Caki2 (cell line): Measurements from ENCODE around the gene UBE2M. TPM values are rescaled to one million over a fixed set of nuclear protein-coding genes. Genes with fewer than 3 reads are reported as not detected.

Source experiments
- DNase-seq: peaks from one replicate; pipeline ENCODE4 v3.0.0-alpha.2; 2015; ENCODE audit warnings: low read depth
- in situ Hi-C: cut with HindIII; loops from 2 replicates; pipeline ENCODE4 v1.10.0; 2016; ENCODE audit warnings: low sequenced_read_pairs, low pct_unique_long_range_greater_than_20kb, mixed read lengths
- total RNA-seq: library from RNA; depleted of rRNA; stranded (reverse); fragments of >200 nt; shearing (Covaris generic); gene quantifications from 2 replicates; pipeline ENCODE4 v1.2.3, GENCODE V29; 2014; ENCODE audit warnings: low replicate concordance

The UBE2M gene
- total RNA-seq, 1 experiment from 2014 or later, result 247 TPM

- in situ Hi-C loops, result no loop called here
- no peak for DNase-seq
Observed at GRCh38 chr19:58572026-58572817, 13.8 kb upstream of the UBE2M start.

DNA sequence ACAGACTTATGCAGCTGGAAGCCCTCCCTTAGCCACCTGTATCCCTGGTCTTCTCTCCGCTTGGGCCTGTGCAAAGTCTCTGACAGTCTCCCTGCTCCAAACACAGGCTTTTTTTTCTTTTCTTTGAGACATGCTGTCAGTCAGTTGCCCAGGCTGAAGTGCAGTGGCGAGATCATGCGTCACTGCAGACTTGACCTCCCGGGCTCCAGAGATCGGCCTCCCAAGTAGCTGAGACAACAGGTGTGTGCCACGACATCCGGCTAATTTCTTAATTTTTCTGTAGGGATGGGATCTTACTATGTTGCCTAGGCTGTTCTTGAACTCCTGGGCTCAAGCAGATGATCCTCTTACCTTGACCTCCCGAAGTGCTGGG lies 13.2 kb upstream of the UBE2M start:
- no peak for DNase-seq
- in situ Hi-C loops, result no loop called here

DNA sequence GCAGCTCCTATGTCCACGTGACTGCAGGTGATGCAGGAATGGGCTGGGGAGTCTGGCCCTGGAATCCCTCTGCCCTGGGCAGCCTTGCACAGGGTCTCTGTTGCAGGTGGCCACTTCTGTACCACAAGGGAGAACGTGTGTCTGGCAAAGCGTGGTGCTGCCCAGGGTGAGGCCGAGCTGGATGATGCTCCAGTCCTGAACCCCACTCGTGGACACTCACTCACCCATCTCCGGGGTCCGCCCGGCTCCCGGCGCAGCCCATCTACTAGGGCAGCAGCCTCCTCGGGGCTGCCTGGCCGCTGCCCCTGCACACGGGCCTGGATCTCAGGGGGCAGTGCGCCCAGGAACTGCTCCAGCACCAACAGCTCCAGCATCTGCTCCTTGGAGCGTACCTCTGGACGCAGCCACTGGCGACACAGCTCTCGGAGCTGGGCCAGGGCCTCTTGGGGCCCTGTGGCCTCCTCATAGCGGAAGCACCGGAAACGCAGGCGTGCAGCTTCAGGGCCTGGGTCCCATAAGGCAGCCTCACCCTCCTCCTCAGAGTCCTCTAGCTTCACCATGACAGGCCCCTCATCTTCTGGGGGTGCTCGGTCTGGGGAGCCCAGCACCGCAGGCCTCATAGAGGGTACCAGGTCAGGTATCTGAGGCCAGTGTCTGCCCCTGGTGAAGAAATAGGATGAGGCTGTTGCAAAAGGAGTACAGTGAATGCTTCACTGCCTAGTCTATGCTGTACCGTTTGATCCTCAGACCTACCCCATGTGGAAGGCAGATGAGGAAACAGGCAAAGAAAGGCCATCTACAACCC lies 12.6 kb upstream of the UBE2M start:
- no peak for DNase-seq
- in situ Hi-C loops, result no loop called here

DNA sequence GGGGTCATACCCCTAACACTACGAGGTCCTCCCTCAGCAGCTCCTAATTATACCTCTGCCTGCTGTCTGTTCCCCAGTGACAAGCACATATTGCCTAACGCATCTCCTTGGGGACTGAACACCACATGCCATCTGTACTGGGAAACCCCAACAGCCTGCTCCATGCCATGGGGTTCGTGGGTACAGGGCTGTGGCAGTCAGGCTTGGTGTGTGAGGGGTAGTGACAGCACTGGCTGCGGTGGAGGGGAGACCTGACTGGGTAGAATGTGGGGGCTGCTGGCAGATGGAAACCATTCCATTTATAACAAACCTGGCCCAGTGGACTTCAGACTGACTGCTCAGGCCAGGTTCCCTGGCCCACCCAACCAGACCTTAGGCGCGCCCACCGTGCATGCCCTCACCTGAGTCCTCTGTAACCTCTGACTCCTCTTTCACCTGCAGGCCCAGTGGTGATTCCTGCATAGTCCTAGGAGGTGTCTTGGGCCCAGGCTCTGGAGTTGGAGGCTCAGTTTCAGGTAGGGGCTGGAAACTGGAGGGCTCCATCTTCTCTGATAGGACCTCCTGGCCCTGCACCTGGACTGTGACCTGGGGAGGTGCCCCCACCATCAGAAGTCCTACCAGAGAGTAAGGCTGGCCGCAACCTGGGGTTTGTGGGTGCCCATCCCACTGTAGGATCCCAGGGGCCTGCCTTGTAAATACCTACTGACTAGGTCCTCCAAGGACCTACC lies 11.7 kb upstream of the UBE2M start:
- no peak for DNase-seq
- in situ Hi-C loops, result no loop called here

DNA sequence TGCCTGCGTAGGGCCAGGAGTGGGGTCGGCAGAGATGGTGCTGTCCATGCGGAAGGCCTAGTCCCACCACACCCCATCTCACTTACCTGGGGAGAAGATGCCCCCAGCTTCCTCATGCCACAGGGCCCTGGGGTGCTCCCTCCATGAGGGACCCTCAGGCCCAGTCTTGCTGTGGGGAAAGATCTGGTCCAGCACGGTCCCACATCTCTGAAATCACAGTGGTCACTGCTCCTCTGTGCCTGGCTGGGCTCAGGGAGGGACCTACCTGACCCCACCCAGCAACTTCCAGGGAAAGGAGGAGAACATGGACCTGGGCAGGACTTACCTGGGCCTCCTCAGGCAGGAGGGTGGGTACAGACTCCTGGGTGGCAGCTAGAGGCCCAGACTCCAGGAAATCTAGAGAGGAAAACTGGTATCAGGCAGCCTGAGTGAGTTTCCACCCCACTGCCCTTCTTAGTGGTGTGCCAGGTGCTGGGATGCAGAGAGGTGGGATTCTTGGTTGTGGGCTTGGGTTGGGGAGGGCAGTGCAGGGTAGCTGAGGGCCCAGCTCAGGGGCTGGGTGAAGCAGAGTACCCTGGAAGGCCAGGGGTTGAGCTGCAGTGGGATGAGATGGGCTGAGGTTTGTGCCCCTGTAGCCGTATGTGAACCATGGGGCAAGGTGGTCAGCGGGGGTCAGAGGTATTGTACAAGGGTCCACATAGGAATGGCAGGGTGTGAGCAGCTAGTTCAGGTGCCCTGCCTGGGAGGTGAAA lies 11.0 kb upstream of the UBE2M start:
- no peak for DNase-seq
- in situ Hi-C loops, result no loop called here

GRCh38 chr19:58568453-58569130 lies 10.2 kb upstream of the UBE2M start:
- in situ Hi-C loops, result no loop called here

DNA sequence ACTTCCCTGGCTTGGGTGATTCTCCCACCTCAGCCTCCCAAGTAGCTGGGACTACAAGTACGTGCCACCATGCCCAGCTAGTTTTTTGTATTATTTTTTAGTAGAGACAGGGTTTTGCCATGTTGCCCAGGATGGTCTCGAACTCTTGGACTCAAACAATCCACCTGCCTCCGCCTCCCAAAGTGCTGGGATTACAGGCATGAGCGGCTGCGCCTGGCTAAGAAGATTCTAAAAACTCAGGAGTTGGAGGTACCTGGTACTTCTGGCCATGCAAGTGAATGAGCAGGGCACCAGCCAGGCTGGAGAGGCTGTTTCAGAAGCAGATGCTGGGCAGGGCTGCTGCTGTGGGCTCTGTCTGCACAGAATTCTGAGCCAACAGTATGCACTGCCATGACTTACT lies 8.6 kb upstream of the UBE2M start:
- in situ Hi-C loops, result no loop called here
- DNase-seq, result no peak

More at GRCh38 chr19:58568453-58569130, 10.2 kb upstream of the UBE2M start:
- no peak for DNase-seq

DNA sequence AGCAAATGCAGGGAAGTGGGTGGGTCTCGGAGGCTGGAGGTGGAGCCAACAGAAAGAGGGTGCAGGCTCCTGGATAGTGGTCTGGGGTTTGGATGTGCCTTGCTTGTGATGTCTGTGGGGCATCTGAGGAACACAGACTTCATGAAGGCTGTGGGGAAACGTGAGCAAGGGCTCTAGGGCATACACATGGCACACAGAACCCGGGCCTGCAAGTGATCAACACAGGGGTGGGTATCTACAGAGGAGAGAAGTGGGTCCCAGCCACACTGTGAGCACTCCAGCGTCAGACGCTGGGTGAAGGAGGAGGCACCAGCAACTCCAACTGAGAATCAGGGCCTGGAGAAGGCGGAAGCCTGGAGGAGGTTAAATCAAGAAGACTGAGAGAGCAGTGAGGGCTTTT lies 5.4 kb upstream of the UBE2M start:
- DNase-seq, result no peak
- in situ Hi-C loops, result no loop called here

DNA sequence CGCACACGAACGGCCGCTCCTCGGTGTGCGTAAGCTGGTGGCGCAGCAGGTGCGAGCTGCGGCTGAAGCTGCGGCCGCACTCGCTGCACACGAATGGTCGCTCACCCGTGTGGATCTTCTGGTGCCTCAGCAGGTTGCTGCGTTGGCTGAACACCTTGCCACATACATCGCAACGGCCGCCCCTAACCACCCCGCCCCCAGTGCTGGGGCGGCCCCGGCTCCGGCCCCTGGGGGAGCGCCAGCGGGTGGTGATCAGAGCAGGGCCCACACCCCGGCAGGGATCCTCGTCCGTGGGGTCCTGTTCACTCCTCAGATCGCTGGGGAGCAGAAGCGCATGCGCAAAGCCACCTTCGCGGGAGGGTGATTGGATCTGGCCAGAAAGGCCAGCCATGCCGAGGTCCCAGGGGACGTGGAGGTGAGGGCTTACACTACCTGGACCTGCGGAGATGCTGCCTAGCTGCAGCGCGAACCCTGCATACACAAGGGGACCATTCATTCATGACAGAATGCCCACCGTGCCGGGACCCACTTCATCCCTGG lies 4.7 kb upstream of the UBE2M start:
- in situ Hi-C loops, result no loop called here

GRCh38 chr19:58562122-58563033 lies 4.0 kb upstream of the UBE2M start:
- in situ Hi-C loops, result no loop called here
- DNase-seq, result no peak

More for the DNA sequence above, 4.7 kb upstream of the UBE2M start:
- DNase-seq, result no peak

- no peak for DNase-seq
- in situ Hi-C loops, result no loop called here
Observed at GRCh38 chr19:58561373-58562121, 3.1 kb upstream of the UBE2M start.

DNA sequence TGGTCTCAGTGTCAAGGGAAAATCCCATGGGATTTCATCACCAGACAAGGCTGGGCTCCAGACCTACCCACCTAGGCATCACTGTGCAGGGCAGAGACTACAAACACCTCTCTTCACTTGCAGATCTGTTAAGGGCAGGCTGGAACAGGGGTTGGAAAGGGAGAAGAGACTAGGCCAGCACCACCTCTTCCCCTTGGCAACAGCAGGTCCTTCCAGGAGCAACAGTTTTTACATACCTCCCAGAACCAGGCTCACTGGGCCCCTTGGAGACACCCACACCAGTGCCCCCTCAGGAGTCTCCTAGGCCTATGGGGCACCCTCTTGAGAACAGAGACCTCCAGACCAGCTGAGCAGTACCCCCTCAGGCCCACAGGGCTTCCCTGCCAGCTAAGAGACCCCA lies 2.5 kb upstream of the UBE2M start:
- in situ Hi-C loops, result no loop called here
- no peak for DNase-seq

- in situ Hi-C loops, result no loop called here
- DNase-seq, result no peak
Observed at GRCh38 chr19:58560007-58560887, 1.8 kb upstream of the UBE2M start.

- peak; percentile 96 for DNase-seq
- in situ Hi-C loops, result no loop called here
Observed at GRCh38 chr19:58559275-58560006, 1.0 kb upstream of the UBE2M start.
